Measurements from ENCODE around the gene TSEN34.
"Not testable (repeated sequence)": the region's sequence is repeated elsewhere in the genome, so short reads cannot be mapped to it uniquely, and the experiment has no call there.

TSEN34 gene

GRCh38 chr19:54224619-54225018 is 33.5 kb downstream of the TSEN34 start:
- H3K27ac ChIP-seq (ENCODE audit: insufficient read depth in 1 of 2, low read depth in 1 of 2, low read length in 2 of 2, poor library complexity in 1 of 2, severe bottlenecking in 2 of 2); H3K4me3 ChIP-seq (ENCODE audit: control insufficient read depth in 1 of 7, extremely low read depth in 1 of 7, insufficient read depth in 4 of 7, low read depth in 2 of 7, low read length in 6 of 7); POLR2A ChIA-PET; H3K4me1 ChIP-seq (ENCODE audit: control extremely low read depth in 1 of 4, control insufficient read depth in 4 of 4, insufficient read depth in 4 of 4, low read length in 3 of 4); DNase-seq; H3K9me3 ChIP-seq (ENCODE audit: control extremely low read depth in 1 of 5, control insufficient read depth in 4 of 5, insufficient read depth in 2 of 5, low read depth in 1 of 5, low read length in 4 of 5); H3K27me3 ChIP-seq (replicated peaks in 2 of 5; ENCODE audit: control insufficient read depth in 4 of 5, insufficient read depth in 5 of 5, low read length in 4 of 5); H3K36me3 ChIP-seq (ENCODE audit: control insufficient read depth in 4 of 4, insufficient read depth in 4 of 4, low read length in 3 of 4): not testable (repeated sequence)
- CTCF ChIA-PET: interaction anchor here (0.7 kb wide), 1 partner anchor 20 kb away, joined by 3 read pairs; no protein-coding TSS in a partner anchor
- 100% methylated on average over 4 of the region's 10 CpGs for WGBS (ENCODE audit: insufficient coverage)

GRCh38 chr19:54229146-54229545 is 38.0 kb downstream of the TSEN34 start:
- WGBS (ENCODE audit: insufficient coverage): 99% methylated on average over 6 of the region's 8 CpGs
- H3K27ac ChIP-seq (ENCODE audit: insufficient read depth in 1 of 2, low read depth in 1 of 2, low read length in 2 of 2, poor library complexity in 1 of 2, severe bottlenecking in 2 of 2): no peak overlapping the region
- POLR2A ChIA-PET: interaction anchor here (0.7 kb wide), 1 partner anchor 90 kb away, joined by 3 read pairs; no protein-coding TSS in a partner anchor
- CTCF ChIA-PET: interaction anchor here (1.0 to 1.8 kb wide), 5 partner anchors 10 to 170 kb away, joined by 3 to 8 read pairs (median 5); no protein-coding TSS in a partner anchor
- H3K4me1 ChIP-seq (ENCODE audit: control extremely low read depth in 1 of 4, control insufficient read depth in 4 of 4, insufficient read depth in 4 of 4, low read length in 3 of 4): peaks cover 0 to 4% (median 2%) of the 10 kb centered on the region in 4 experiments
- no peaks in the 10 kb centered on the region for H3K27me3 ChIP-seq (replicated peaks in 2 of 5; ENCODE audit: control insufficient read depth in 4 of 5, insufficient read depth in 5 of 5, low read length in 4 of 5)
- no peak for DNase-seq
- H3K4me3 ChIP-seq (ENCODE audit: control insufficient read depth in 1 of 7, extremely low read depth in 1 of 7, insufficient read depth in 4 of 7, low read depth in 2 of 7, low read length in 6 of 7): no peak overlapping the region
- no peaks in the 10 kb centered on the region for H3K9me3 ChIP-seq (ENCODE audit: control extremely low read depth in 1 of 5, control insufficient read depth in 4 of 5, insufficient read depth in 2 of 5, low read depth in 1 of 5, low read length in 4 of 5)
- H3K36me3 ChIP-seq (ENCODE audit: control insufficient read depth in 4 of 4, insufficient read depth in 4 of 4, low read length in 3 of 4): no peaks in the 10 kb centered on the region

- 96% methylated on average over 7 of the region's 7 CpGs for WGBS (ENCODE audit: insufficient coverage)
- H3K9me3 ChIP-seq (ENCODE audit: control extremely low read depth in 1 of 5, control insufficient read depth in 4 of 5, insufficient read depth in 2 of 5, low read depth in 1 of 5, low read length in 4 of 5): no peaks in the 10 kb centered on the region
- no peaks in the 10 kb centered on the region for H3K36me3 ChIP-seq (ENCODE audit: control insufficient read depth in 4 of 4, insufficient read depth in 4 of 4, low read length in 3 of 4)
- DNase-seq: no peak
- no peak overlapping the region for H3K27ac ChIP-seq (ENCODE audit: insufficient read depth in 1 of 2, low read depth in 1 of 2, low read length in 2 of 2, poor library complexity in 1 of 2, severe bottlenecking in 2 of 2)
- H3K4me1 ChIP-seq (ENCODE audit: control extremely low read depth in 1 of 4, control insufficient read depth in 4 of 4, insufficient read depth in 4 of 4, low read length in 3 of 4): peaks cover 0 to 4% (median 2%) of the 10 kb centered on the region in 4 experiments
- no peaks in the 10 kb centered on the region for H3K27me3 ChIP-seq (replicated peaks in 2 of 5; ENCODE audit: control insufficient read depth in 4 of 5, insufficient read depth in 5 of 5, low read length in 4 of 5)
- ChIA-PET POLR2A (interaction anchor here (0.7 kb wide), 1 partner anchor 91 kb away, joined by 3 read pairs; no protein-coding TSS in a partner anchor), CTCF (interaction anchor here (1.0 to 1.8 kb wide), 3 partner anchors 20 to 40 kb away, joined by 3 to 6 read pairs (median 3); no protein-coding TSS in a partner anchor)
- H3K4me3 ChIP-seq (ENCODE audit: control insufficient read depth in 1 of 7, extremely low read depth in 1 of 7, insufficient read depth in 4 of 7, low read depth in 2 of 7, low read length in 6 of 7): no peak overlapping the region
Observed at GRCh38 chr19:54230031-54230430, 38.9 kb downstream of the TSEN34 start.

GRCh38 chr19:54231077-54231931 is 40.2 kb downstream of the TSEN34 start:
- no peak overlapping the region for H3K4me3 ChIP-seq (ENCODE audit: control insufficient read depth in 1 of 7, extremely low read depth in 1 of 7, insufficient read depth in 4 of 7, low read depth in 2 of 7, low read length in 6 of 7)
- WGBS (ENCODE audit: insufficient coverage): 15% methylated on average over 16 of the region's 21 CpGs
- POLR2A ChIA-PET: interaction anchor here (1.1 kb wide), 1 partner anchor 23 kb away, joined by 3 read pairs; no protein-coding TSS in a partner anchor
- no peak overlapping the region for H3K27ac ChIP-seq (ENCODE audit: insufficient read depth in 1 of 2, low read depth in 1 of 2, low read length in 2 of 2, poor library complexity in 1 of 2, severe bottlenecking in 2 of 2)
- peak; percentile 79 to 90 (median 86) for DNase-seq
- peaks cover 0 to 4% (median 2%) of the 10 kb centered on the region in 4 experiments for H3K4me1 ChIP-seq (ENCODE audit: control extremely low read depth in 1 of 4, control insufficient read depth in 4 of 4, insufficient read depth in 4 of 4, low read length in 3 of 4)
- no peaks in the 10 kb centered on the region for H3K9me3 ChIP-seq (ENCODE audit: control extremely low read depth in 1 of 5, control insufficient read depth in 4 of 5, insufficient read depth in 2 of 5, low read depth in 1 of 5, low read length in 4 of 5)
- no peaks in the 10 kb centered on the region for H3K36me3 ChIP-seq (ENCODE audit: control insufficient read depth in 4 of 4, insufficient read depth in 4 of 4, low read length in 3 of 4)
- CTCF ChIA-PET: interaction anchor here (0.6 to 2.4 kb wide), 15 partner anchors 8 to 94 kb away, joined by 3 to 12 read pairs (median 4); partner anchors contain the start of genes LILRB3, MBOAT7 and RPS9
- no peaks in the 10 kb centered on the region for H3K27me3 ChIP-seq (replicated peaks in 2 of 5; ENCODE audit: control insufficient read depth in 4 of 5, insufficient read depth in 5 of 5, low read length in 4 of 5)

- Histone ChIP-seq H3K4me3 (ENCODE audit: control insufficient read depth in 1 of 7, extremely low read depth in 1 of 7, insufficient read depth in 4 of 7, low read depth in 2 of 7, low read length in 6 of 7) (no peak overlapping the region), H3K27ac (ENCODE audit: insufficient read depth in 1 of 2, low read depth in 1 of 2, low read length in 2 of 2, poor library complexity in 1 of 2, severe bottlenecking in 2 of 2) (no peak overlapping the region), H3K27me3 (replicated peaks in 2 of 5; ENCODE audit: control insufficient read depth in 4 of 5, insufficient read depth in 5 of 5, low read length in 4 of 5) (no peaks in the 10 kb centered on the region), H3K36me3 (ENCODE audit: control insufficient read depth in 4 of 4, insufficient read depth in 4 of 4, low read length in 3 of 4) (no peaks in the 10 kb centered on the region), H3K4me1 (ENCODE audit: control extremely low read depth in 1 of 4, control insufficient read depth in 4 of 4, insufficient read depth in 4 of 4, low read length in 3 of 4) (peaks cover 0 to 4% (median 2%) of the 10 kb centered on the region in 4 experiments), H3K9me3 (ENCODE audit: control extremely low read depth in 1 of 5, control insufficient read depth in 4 of 5, insufficient read depth in 2 of 5, low read depth in 1 of 5, low read length in 4 of 5) (no peaks in the 10 kb centered on the region)
- ChIA-PET POLR2A (no interaction called here), CTCF (interaction anchor here (0.9 to 2.0 kb wide), 9 partner anchors 23 to 157 kb away, joined by 3 to 7 read pairs (median 4); partner anchors contain the start of gene MBOAT7)
- 100% methylated on average over 3 of the region's 5 CpGs for WGBS (ENCODE audit: insufficient coverage)
- DNase-seq: no peak
Observed at GRCh38 chr19:54233941-54234340, 42.8 kb downstream of the TSEN34 start.

GRCh38 chr19:54239491-54240371 is 48.6 kb downstream of the TSEN34 start:
- H3K9me3 ChIP-seq (ENCODE audit: control extremely low read depth in 1 of 5, control insufficient read depth in 4 of 5, insufficient read depth in 2 of 5, low read depth in 1 of 5, low read length in 4 of 5); H3K4me3 ChIP-seq (ENCODE audit: control insufficient read depth in 1 of 7, extremely low read depth in 1 of 7, insufficient read depth in 4 of 7, low read depth in 2 of 7, low read length in 6 of 7); DNase-seq; H3K4me1 ChIP-seq (ENCODE audit: control extremely low read depth in 1 of 4, control insufficient read depth in 4 of 4, insufficient read depth in 4 of 4, low read length in 3 of 4); H3K27ac ChIP-seq (ENCODE audit: insufficient read depth in 1 of 2, low read depth in 1 of 2, low read length in 2 of 2, poor library complexity in 1 of 2, severe bottlenecking in 2 of 2); POLR2A ChIA-PET; H3K36me3 ChIP-seq (ENCODE audit: control insufficient read depth in 4 of 4, insufficient read depth in 4 of 4, low read length in 3 of 4); H3K27me3 ChIP-seq (replicated peaks in 2 of 5; ENCODE audit: control insufficient read depth in 4 of 5, insufficient read depth in 5 of 5, low read length in 4 of 5): not testable (repeated sequence)
- WGBS (ENCODE audit: insufficient coverage): 100% methylated on average over 5 of the region's 21 CpGs
- CTCF ChIA-PET: interaction anchor here (0.9 to 1.4 kb wide), 3 partner anchors 11 to 29 kb away, joined by 3 read pairs; no protein-coding TSS in a partner anchor
